Measurements from ENCODE around the gene SASS6.

GRCh38 chr1:100075773-100076172 is 57.0 kb downstream of the SASS6 start:
- TF ChIP-seq POLR2A (IDR thresholded peaks at IDR 0.05; ENCODE audit: low read length) (no peak), GATA1 (IDR thresholded peaks at IDR 0.05; ENCODE audit: low read depth, low read length) (no peak)

Measured in erythroblast (primary cell).